Stimulated activated naive CD8-positive, alpha-beta T cell treated with anti-CD3 and anti-CD28 coated beads, Interleukin-15, Interleukin-2, amounts not matched to agents 100 ng/mL and 50 ng/mL, for 24 hours (primary cell): ENCODE measurements around the gene PDZD2.

Experiments
- H3K27ac Mint-ChIP-seq: one replicate; pipeline ENCODE4 v1.8.0; 2021; ENCODE audit warnings: mild to moderate bottlenecking, mixed read lengths
- H3K27me3 Mint-ChIP-seq: one replicate; pipeline ENCODE4 v1.8.0; 2021; ENCODE audit warnings: mixed read lengths
- H3K36me3 Mint-ChIP-seq: one replicate; pipeline ENCODE4 v1.8.0; 2021; ENCODE audit warnings: low read depth, mixed read lengths
- H3K4me1 Mint-ChIP-seq: one replicate; pipeline ENCODE4 v1.8.0; 2021; ENCODE audit warnings: low read depth, mixed read lengths
- H3K4me3 Mint-ChIP-seq: one replicate; pipeline ENCODE4 v1.8.0; 2021; ENCODE audit warnings: mild to moderate bottlenecking, mixed read lengths
- H3K9me3 Mint-ChIP-seq: one replicate; pipeline ENCODE4 v1.8.0; 2021; ENCODE audit warnings: mixed read lengths

PDZD2 gene

GRCh38 chr5:32055891-32056866 is 417.2 kb downstream of the PDZD2 start:
- Mint-ChIP-seq H3K4me1 (no peaks in the 10 kb centered on the region), H3K36me3 (no peaks in the 10 kb centered on the region), H3K4me3 (no peak overlapping the region), H3K27me3 (no peaks in the 10 kb centered on the region), H3K27ac (no peak overlapping the region), H3K9me3 (no peaks in the 10 kb centered on the region)

GRCh38 chr5:32057187-32058096 is 418.5 kb downstream of the PDZD2 start:
- H3K4me1 Mint-ChIP-seq, result no peaks in the 10 kb centered on the region

GRCh38 chr5:32058101-32058500 is 419.2 kb downstream of the PDZD2 start:
- Mint-ChIP-seq H3K4me1 (no peaks in the 10 kb centered on the region), H3K4me3 (no peak overlapping the region), H3K9me3 (no peaks in the 10 kb centered on the region), H3K36me3 (no peaks in the 10 kb centered on the region), H3K27ac (no peak overlapping the region), H3K27me3 (no peaks in the 10 kb centered on the region)

More at GRCh38 chr5:32057187-32058096, 418.5 kb downstream of the PDZD2 start:
- no peak overlapping the region for H3K27ac Mint-ChIP-seq
- no peak overlapping the region for H3K4me3 Mint-ChIP-seq
- H3K27me3 Mint-ChIP-seq, result no peaks in the 10 kb centered on the region
- no peaks in the 10 kb centered on the region for H3K9me3 Mint-ChIP-seq
- no peaks in the 10 kb centered on the region for H3K36me3 Mint-ChIP-seq

- Mint-ChIP-seq H3K4me3 (no peak overlapping the region), H3K9me3 (no peaks in the 10 kb centered on the region), H3K27me3 (no peaks in the 10 kb centered on the region), H3K36me3 (no peaks in the 10 kb centered on the region), H3K4me1 (no peaks in the 10 kb centered on the region), H3K27ac (no peak overlapping the region)
Measured at GRCh38 chr5:32058997-32059396, 420.1 kb downstream of the PDZD2 start.

- Mint-ChIP-seq H3K4me3 (no peak overlapping the region), H3K27me3 (no peaks in the 10 kb centered on the region), H3K36me3 (no peaks in the 10 kb centered on the region), H3K9me3 (no peaks in the 10 kb centered on the region), H3K27ac (no peak overlapping the region), H3K4me1 (no peaks in the 10 kb centered on the region)
Measured at GRCh38 chr5:32059761-32060530, 421.0 kb downstream of the PDZD2 start.

GRCh38 chr5:32061236-32061635 is 422.3 kb downstream of the PDZD2 start:
- Mint-ChIP-seq H3K27me3 (no peaks in the 10 kb centered on the region), H3K4me3 (no peak overlapping the region), H3K9me3 (no peaks in the 10 kb centered on the region), H3K4me1 (no peaks in the 10 kb centered on the region), H3K36me3 (no peaks in the 10 kb centered on the region), H3K27ac (no peak overlapping the region)

- Mint-ChIP-seq H3K27ac (no peak overlapping the region), H3K4me3 (no peak overlapping the region), H3K9me3 (no peaks in the 10 kb centered on the region), H3K36me3 (no peaks in the 10 kb centered on the region), H3K27me3 (no peaks in the 10 kb centered on the region), H3K4me1 (no peaks in the 10 kb centered on the region)
Measured at GRCh38 chr5:32066448-32066847, 427.5 kb downstream of the PDZD2 start.

- H3K27me3 Mint-ChIP-seq, result no peaks in the 10 kb centered on the region
- no peak overlapping the region for H3K4me3 Mint-ChIP-seq
- H3K9me3 Mint-ChIP-seq, result no peaks in the 10 kb centered on the region
- no peak overlapping the region for H3K27ac Mint-ChIP-seq
- no peaks in the 10 kb centered on the region for H3K36me3 Mint-ChIP-seq
- H3K4me1 Mint-ChIP-seq, result no peaks in the 10 kb centered on the region
Measured at GRCh38 chr5:32067774-32068470, 429.0 kb downstream of the PDZD2 start.

- Mint-ChIP-seq H3K4me3 (no peak overlapping the region), H3K27ac (no peak overlapping the region), H3K4me1 (no peaks in the 10 kb centered on the region), H3K36me3 (no peaks in the 10 kb centered on the region), H3K27me3 (no peaks in the 10 kb centered on the region), H3K9me3 (no peaks in the 10 kb centered on the region)
Measured at GRCh38 chr5:32068561-32068960, 429.6 kb downstream of the PDZD2 start.

- no peaks in the 10 kb centered on the region for H3K36me3 Mint-ChIP-seq
- no peaks in the 10 kb centered on the region for H3K27me3 Mint-ChIP-seq
- no peak overlapping the region for H3K27ac Mint-ChIP-seq
- no peaks in the 10 kb centered on the region for H3K4me1 Mint-ChIP-seq
- no peaks in the 10 kb centered on the region for H3K9me3 Mint-ChIP-seq
- no peak overlapping the region for H3K4me3 Mint-ChIP-seq
Measured at GRCh38 chr5:32069396-32069795, 430.5 kb downstream of the PDZD2 start.

GRCh38 chr5:32071351-32071944 is 432.5 kb downstream of the PDZD2 start:
- Mint-ChIP-seq H3K27me3 (no peaks in the 10 kb centered on the region), H3K4me3 (no peak overlapping the region), H3K9me3 (no peaks in the 10 kb centered on the region), H3K27ac (no peak overlapping the region), H3K36me3 (no peaks in the 10 kb centered on the region), H3K4me1 (no peaks in the 10 kb centered on the region)

GRCh38 chr5:32072054-32072453 is 433.1 kb downstream of the PDZD2 start:
- Mint-ChIP-seq H3K27me3 (no peaks in the 10 kb centered on the region), H3K27ac (no peak overlapping the region), H3K4me3 (no peak overlapping the region), H3K4me1 (no peaks in the 10 kb centered on the region), H3K9me3 (no peaks in the 10 kb centered on the region), H3K36me3 (no peaks in the 10 kb centered on the region)

- no peaks in the 10 kb centered on the region for H3K36me3 Mint-ChIP-seq
- no peaks in the 10 kb centered on the region for H3K4me1 Mint-ChIP-seq
- H3K9me3 Mint-ChIP-seq, result no peaks in the 10 kb centered on the region
- H3K27me3 Mint-ChIP-seq, result no peaks in the 10 kb centered on the region
- no peak overlapping the region for H3K4me3 Mint-ChIP-seq
- H3K27ac Mint-ChIP-seq, result no peak overlapping the region
Measured at GRCh38 chr5:32074401-32074800, 435.5 kb downstream of the PDZD2 start.
